Esophagus squamous epithelium (tissue), 4 donors: ENCODE results near the gene CTRL.

Experiments used
- POLR2A ChIP-seq, 4 donors: fragments of 450-650 bp; IDR thresholded peaks; one replicate each; pipeline ENCODE4 v1.6.1; 2017; ENCODE audit warnings: antibody characterized with exemption in 4 of 4, mild to moderate bottlenecking in 4 of 4, moderate library complexity in 3 of 4
- TF ChIP-seq, protein P1 (sequence below), 6 experiments: fragments of 450-650 bp in 4 of 6; fragments of 200-600 bp in 2 of 6; sonication (generic) in 2 of 6; IDR thresholded peaks; one replicate each; pipeline ENCODE4 v1.5.1; 2016 to 2019; ENCODE audit warnings: antibody characterized with exemption in 6 of 6, mild to moderate bottlenecking in 4 of 6, moderate library complexity in 4 of 6

DNA sequence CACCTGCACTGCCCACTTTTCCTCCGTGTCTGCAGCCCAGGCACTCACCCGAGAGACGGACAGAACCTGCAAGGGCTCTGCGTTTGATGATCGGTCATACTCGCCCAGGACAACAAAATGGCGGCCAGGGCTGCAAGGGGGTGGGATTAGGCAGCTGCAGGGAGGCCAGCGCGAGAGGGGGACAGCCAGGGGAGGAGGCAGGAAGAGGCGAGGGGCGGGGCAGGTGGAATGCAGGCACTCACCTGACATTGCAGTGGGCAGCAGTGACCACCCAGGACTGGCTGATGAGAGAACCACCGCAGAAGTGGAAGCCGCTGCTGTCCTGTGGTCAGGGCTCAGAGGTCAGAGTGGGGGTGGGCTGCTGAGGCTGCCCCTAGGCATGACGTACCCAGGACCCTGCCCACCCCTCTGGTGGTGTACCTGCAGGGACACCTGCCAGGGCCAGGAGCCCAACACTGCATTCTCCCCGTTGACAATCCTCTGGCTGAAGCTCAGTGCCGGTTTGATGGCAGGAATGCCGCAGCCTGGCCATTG, 917 bp downstream of the CTRL start:
- TF ChIP-seq, protein P1, sequence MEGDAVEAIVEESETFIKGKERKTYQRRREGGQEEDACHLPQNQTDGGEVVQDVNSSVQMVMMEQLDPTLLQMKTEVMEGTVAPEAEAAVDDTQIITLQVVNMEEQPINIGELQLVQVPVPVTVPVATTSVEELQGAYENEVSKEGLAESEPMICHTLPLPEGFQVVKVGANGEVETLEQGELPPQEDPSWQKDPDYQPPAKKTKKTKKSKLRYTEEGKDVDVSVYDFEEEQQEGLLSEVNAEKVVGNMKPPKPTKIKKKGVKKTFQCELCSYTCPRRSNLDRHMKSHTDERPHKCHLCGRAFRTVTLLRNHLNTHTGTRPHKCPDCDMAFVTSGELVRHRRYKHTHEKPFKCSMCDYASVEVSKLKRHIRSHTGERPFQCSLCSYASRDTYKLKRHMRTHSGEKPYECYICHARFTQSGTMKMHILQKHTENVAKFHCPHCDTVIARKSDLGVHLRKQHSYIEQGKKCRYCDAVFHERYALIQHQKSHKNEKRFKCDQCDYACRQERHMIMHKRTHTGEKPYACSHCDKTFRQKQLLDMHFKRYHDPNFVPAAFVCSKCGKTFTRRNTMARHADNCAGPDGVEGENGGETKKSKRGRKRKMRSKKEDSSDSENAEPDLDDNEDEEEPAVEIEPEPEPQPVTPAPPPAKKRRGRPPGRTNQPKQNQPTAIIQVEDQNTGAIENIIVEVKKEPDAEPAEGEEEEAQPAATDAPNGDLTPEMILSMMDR (IDR thresholded peaks at IDR 0.05) = no peak
- TF ChIP-seq POLR2A (IDR thresholded peaks at IDR 0.05) = no peak
